Naive thymus-derived CD4-positive, alpha-beta T cell (primary cell): ENCODE measurements around the gene MYO19. TPM values are rescaled to one million over a fixed set of nuclear protein-coding genes. Genes with fewer than 3 reads are reported as not detected.

Source experiments
- polyA plus RNA-seq, 2 donors: library from polyadenylated mRNA; unstranded; fragments of 300-500 nt; fragmentation: Illumina TruSeq; gene quantifications; one replicate each; pipeline ENCODE4 v1.2.3, GENCODE V29; 2021
- total RNA-seq, 6 experiments: library from RNA in 5 of 6; stranded (reverse) in 5 of 6; gene quantifications; 1 replicate in 5 of 6; 2 replicates in 1 of 6; pipeline ENCODE4 v1.2.3 and lab custom pipeline; 2021 to 2026

The MYO19 gene
- total and polyA plus RNA-seq, 7 experiments from 2014 or later = 4.9 to 114 (median 67.9) TPM

Other genes with a start within 250 kb of the MYO19 start
- gene TBC1D3G, start 211.0 kb downstream of the MYO19 start, total RNA-seq = not detected
- gene TBC1D3G, start 211.0 kb downstream of the MYO19 start, polyA plus RNA-seq = not detected
- not detected for gene TBC1D3H, start 146.4 kb downstream of the MYO19 start, total RNA-seq
- not detected for gene TBC1D3H, start 146.4 kb downstream of the MYO19 start, polyA plus RNA-seq
- 10 to 100 TPM; 38.4 to 59.9 (median 57.4) TPM for gene ZNHIT3, start 48.2 kb downstream of the MYO19 start, total RNA-seq
- 100 to 1,000 TPM in 1 of 2 donors, 10 to 100 TPM in 1; 99.1 to 118 TPM for gene ZNHIT3, start 48.2 kb downstream of the MYO19 start, polyA plus RNA-seq
- 10 to 100 TPM in 1 of 5 experiments, 1 to 10 TPM in 4; 4.2 to 15.6 (median 5.4) TPM for gene PIGW, start 119 bp upstream of the MYO19 start, total RNA-seq
- gene PIGW, start 119 bp upstream of the MYO19 start, polyA plus RNA-seq = 10 to 100 TPM; 10.9 TPM
- gene GGNBP2, start 10.1 kb upstream of the MYO19 start, total RNA-seq = 100 to 1,000 TPM in 4 of 5 experiments, 10 to 100 TPM in 1; 99.7 to 173 (median 145) TPM
- 10 to 100 TPM; 60.4 to 65.1 TPM for gene GGNBP2, start 10.1 kb upstream of the MYO19 start, polyA plus RNA-seq
- gene DHRS11, start 57.0 kb upstream of the MYO19 start, total RNA-seq = 10 to 100 TPM in 1 of 5 experiments, 1 to 10 TPM in 4; 1.6 to 10.9 (median 5.1) TPM
- 1 to 10 TPM; 5.3 to 7.7 TPM for gene DHRS11, start 57.0 kb upstream of the MYO19 start, polyA plus RNA-seq
- 10 to 100 TPM in 3 of 5 experiments, 1 to 10 TPM in 2; 3.8 to 15.6 (median 13.3) TPM for gene MRM1, start 66.7 kb upstream of the MYO19 start, total RNA-seq
- 1 to 10 TPM; 3.1 to 9.3 TPM for gene MRM1, start 66.7 kb upstream of the MYO19 start, polyA plus RNA-seq